Common myeloid progenitor, CD34-positive (primary cell): Measurements from ENCODE around the gene SCGB3A1.

Experiments used
- CTCF ChIA-PET: fragments of 350-600 bp; sonication (Branson Sonifier 250); formaldehyde crosslinking; loops from one replicate; lab custom pipeline; 2021; ENCODE audit warnings: antibody characterized with exemption; lab: Charles Lee
- POLR2A ChIA-PET: fragments of 350-600 bp; sonication (Branson Sonifier 250); formaldehyde crosslinking; loops from one replicate; lab custom pipeline; 2021; ENCODE audit warnings: antibody characterized with exemption; lab: Charles Lee
- DNase-seq, 3 donors: peaks; one replicate each; pipeline versions ENCODE4 v3.0.0 to v3.0.0-alpha.2; 2013
- H3K27ac ChIP-seq, 2 experiments: 1 replicate in 1 of 2; 2 replicates in 1 of 2; pipeline ENCODE4 v1.7.0; 2013; ENCODE audit warnings: inconsistent platforms in 2 of 2, low read length in 2 of 2, mild to moderate bottlenecking in 2 of 2, low read depth in 1 of 2, moderate library complexity in 1 of 2; ENCODE audit not compliant: severe bottlenecking in 2 of 2, insufficient read depth in 1 of 2, poor library complexity in 1 of 2
- H3K27me3 ChIP-seq, 5 experiments: replicated peaks in 2 of 5; 1 replicate in 3 of 5; 2 replicates in 2 of 5; pipeline versions ENCODE4 v1.6.1 to v1.7.0; 2013; ENCODE audit warnings: low read length in 4 of 5, mild to moderate bottlenecking in 2 of 5, moderate library complexity in 2 of 5, inconsistent platforms in 1 of 5; ENCODE audit not compliant: insufficient read depth in 5 of 5, control insufficient read depth in 4 of 5
- H3K36me3 ChIP-seq, 4 experiments: 1 replicate in 2 of 4; 2 replicates in 2 of 4; pipeline versions ENCODE4 v1.6.1 to v1.7.0; 2013; ENCODE audit warnings: low read length in 3 of 4, control low read depth in 1 of 4, mild to moderate bottlenecking in 1 of 4; ENCODE audit not compliant: control insufficient read depth in 4 of 4, insufficient read depth in 4 of 4
- H3K4me1 ChIP-seq, 4 experiments: 1 replicate in 3 of 4; 2 replicates in 1 of 4; pipeline versions ENCODE4 v1.6.1 to v1.7.1; 2013; ENCODE audit warnings: low read length in 3 of 4, mild to moderate bottlenecking in 3 of 4, control low read depth in 1 of 4, inconsistent platforms in 1 of 4, moderate library complexity in 1 of 4; ENCODE audit not compliant: control insufficient read depth in 4 of 4, insufficient read depth in 4 of 4; ENCODE audit errors: control extremely low read depth in 1 of 4
- H3K4me3 ChIP-seq, 7 experiments: 1 replicate in 4 of 7; 2 replicates in 3 of 7; pipeline versions ENCODE4 v1.5.1 to v1.7.0; 2013; ENCODE audit warnings: mild to moderate bottlenecking in 7 of 7, low read length in 6 of 7, moderate library complexity in 6 of 7, inconsistent platforms in 2 of 7, low read depth in 2 of 7, control low read depth in 1 of 7; ENCODE audit not compliant: insufficient read depth in 4 of 7, control insufficient read depth in 1 of 7; ENCODE audit errors: extremely low read depth in 1 of 7
- H3K9me3 ChIP-seq, 5 experiments: 1 replicate in 4 of 5; 2 replicates in 1 of 5; pipeline versions ENCODE4 v1.6.1 to v1.7.1; 2013; ENCODE audit warnings: low read length in 4 of 5, mild to moderate bottlenecking in 2 of 5, inconsistent platforms in 1 of 5, low read depth in 1 of 5, moderate library complexity in 1 of 5; ENCODE audit not compliant: control insufficient read depth in 4 of 5, insufficient read depth in 2 of 5; ENCODE audit errors: control extremely low read depth in 1 of 5
- WGBS: methylation state at CpG from one replicate; pipeline ENCODE4 v1.1.5; 2013; ENCODE audit not compliant: insufficient coverage; 5-methylcytosine and 5-hydroxymethylcytosine counted together

SCGB3A1 gene

GRCh38 chr5:180604271-180604670 lies 13.0 kb upstream of the SCGB3A1 start:
- no peaks in the 10 kb centered on the region for H3K27me3 ChIP-seq
- no peak overlapping the region for H3K4me3 ChIP-seq
- no peak overlapping the region for H3K27ac ChIP-seq
- ChIA-PET POLR2A (no interaction called here), CTCF (interaction anchor here (1.8 kb wide), 1 partner anchor 86 kb away, joined by 3 read pairs; no protein-coding TSS in a partner anchor)
- no peaks in the 10 kb centered on the region for H3K9me3 ChIP-seq
- H3K4me1 ChIP-seq: no peaks in the 10 kb centered on the region
- DNase-seq: no peak
- 96% methylated on average over 12 of the region's 13 CpGs for WGBS
- H3K36me3 ChIP-seq: no peaks in the 10 kb centered on the region

- CTCF ChIA-PET: interaction anchor here (1.1 to 1.3 kb wide), 2 partner anchors 8 to 78 kb away, joined by 3 read pairs; no protein-coding TSS in a partner anchor
- H3K27ac ChIP-seq: no peak overlapping the region
Measured at GRCh38 chr5:180603076-180603594, 11.8 kb upstream of the SCGB3A1 start.

DNA sequence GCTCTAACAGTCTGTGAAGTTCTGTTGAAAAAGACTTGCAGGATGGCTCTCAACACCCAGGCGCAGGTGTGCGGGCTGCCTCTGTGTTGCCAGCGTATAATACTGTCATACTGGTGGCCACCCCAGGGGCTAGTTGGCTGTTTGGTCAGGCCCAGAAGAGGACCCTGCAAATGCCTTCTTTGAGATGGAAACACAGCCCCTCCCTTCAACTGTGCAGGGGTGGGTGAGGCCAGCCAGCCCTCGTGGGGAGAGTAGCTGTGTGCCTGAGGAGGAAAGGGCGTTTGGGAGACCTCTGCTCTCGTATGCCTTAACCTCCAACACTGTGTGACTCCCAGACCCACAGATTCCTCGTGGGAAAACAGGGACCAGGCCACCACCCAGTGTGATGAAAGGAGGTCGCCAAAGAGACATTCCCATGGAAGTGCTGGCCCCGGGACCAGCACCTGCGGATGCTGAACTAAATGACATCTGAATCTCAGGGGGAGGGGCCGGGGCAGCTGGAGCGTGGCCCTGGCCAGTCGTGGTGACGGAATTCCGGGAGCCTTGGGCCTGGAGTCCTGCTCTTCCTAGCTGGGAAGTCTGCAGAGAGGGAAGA lies 11.3 kb upstream of the SCGB3A1 start:
- ChIA-PET POLR2A (no interaction called here), CTCF (interaction anchor here (1.1 to 1.3 kb wide), 2 partner anchors 9 to 78 kb away, joined by 3 read pairs; no protein-coding TSS in a partner anchor)
- no peak overlapping the region for H3K4me3 ChIP-seq
- no peaks in the 10 kb centered on the region for H3K4me1 ChIP-seq
- no peak overlapping the region for H3K27ac ChIP-seq
- H3K36me3 ChIP-seq: no peaks in the 10 kb centered on the region
- no peaks in the 10 kb centered on the region for H3K9me3 ChIP-seq
- no peak for DNase-seq
- no peaks in the 10 kb centered on the region for H3K27me3 ChIP-seq
- WGBS: 91% methylated on average over 15 of the region's 15 CpGs

More at GRCh38 chr5:180603076-180603594, 11.8 kb upstream of the SCGB3A1 start:
- 97% methylated on average over 16 of the region's 19 CpGs for WGBS
- Histone ChIP-seq H3K4me3 (no peak overlapping the region), H3K36me3 (no peaks in the 10 kb centered on the region), H3K27me3 (no peaks in the 10 kb centered on the region), H3K4me1 (no peaks in the 10 kb centered on the region), H3K9me3 (no peaks in the 10 kb centered on the region)
- POLR2A ChIA-PET: no interaction called here
- no peak for DNase-seq

- Histone ChIP-seq H3K4me1 (no peaks in the 10 kb centered on the region), H3K27ac (no peak overlapping the region), H3K36me3 (no peaks in the 10 kb centered on the region), H3K27me3 (no peaks in the 10 kb centered on the region), H3K4me3 (no peak overlapping the region), H3K9me3 (no peaks in the 10 kb centered on the region)
- CTCF ChIA-PET: no interaction called here
- WGBS: 98% methylated on average over 31 of the region's 36 CpGs
- DNase-seq: no peak
- POLR2A ChIA-PET: no interaction called here
Measured at GRCh38 chr5:180601591-180602480, 10.5 kb upstream of the SCGB3A1 start.

DNA sequence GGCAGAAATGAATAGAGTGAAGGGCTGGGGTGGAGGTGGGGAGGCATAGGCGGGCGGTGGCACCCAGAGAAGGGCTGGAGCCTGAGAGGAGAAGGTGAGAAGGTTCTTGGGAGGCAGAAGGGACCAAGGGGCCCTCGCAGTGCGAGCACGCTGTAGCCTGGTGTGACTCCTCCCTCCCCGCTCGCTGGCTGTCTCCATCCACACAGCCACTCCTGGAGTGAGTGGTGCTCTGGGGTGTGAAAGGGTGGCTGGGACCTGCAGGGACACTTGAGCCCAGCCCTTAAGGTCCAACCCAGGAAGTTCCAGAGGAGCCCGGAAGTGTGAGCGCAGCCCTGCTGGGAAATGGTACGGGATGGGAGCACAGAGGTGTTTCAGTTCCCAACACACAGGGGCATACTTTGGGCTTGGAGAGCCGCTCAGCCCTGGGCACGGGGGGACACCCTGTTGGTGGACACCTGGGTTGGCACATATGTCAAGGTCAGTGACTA lies 9.3 kb upstream of the SCGB3A1 start:
- POLR2A ChIA-PET: no interaction called here
- H3K27me3 ChIP-seq: no peaks in the 10 kb centered on the region
- H3K4me3 ChIP-seq: no peak overlapping the region
- H3K27ac ChIP-seq: no peak overlapping the region
- 100% methylated on average over 3 of the region's 12 CpGs for WGBS
- H3K4me1 ChIP-seq: no peaks in the 10 kb centered on the region
- DNase-seq: no peak
- CTCF ChIA-PET: interaction anchor here (1.7 kb wide), 1 partner anchor 11 kb away, joined by 4 read pairs; no protein-coding TSS in a partner anchor
- H3K9me3 ChIP-seq: no peaks in the 10 kb centered on the region
- H3K36me3 ChIP-seq: no peaks in the 10 kb centered on the region

DNA sequence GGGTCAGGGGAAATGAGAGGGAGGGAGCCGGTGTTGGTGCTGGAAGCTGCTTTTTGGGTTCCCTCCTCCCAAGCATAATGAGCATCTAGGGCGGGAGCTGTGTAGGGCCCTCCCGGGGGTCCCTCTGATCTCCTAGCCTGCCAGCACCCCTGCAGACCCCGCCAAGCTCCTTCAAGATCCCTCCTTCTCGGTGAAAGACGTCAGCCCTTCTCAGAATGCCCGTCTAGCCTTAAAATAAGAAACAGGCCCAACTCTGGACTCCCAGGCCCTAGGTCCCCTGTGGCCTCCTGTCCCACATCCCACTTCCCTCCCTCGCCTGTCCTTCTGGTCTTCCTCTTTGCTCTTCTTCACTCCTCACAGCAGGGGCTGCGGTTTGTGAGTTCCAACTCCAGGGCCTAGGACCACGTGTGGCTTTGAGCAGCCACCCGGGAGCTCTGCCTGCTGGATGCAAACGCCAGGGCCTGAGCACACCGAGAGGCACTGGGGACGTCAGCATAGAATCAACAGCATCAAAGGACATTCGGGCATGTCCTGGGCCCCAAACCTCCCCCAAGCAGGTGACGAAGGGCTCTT lies 8.8 kb upstream of the SCGB3A1 start:
- Histone ChIP-seq H3K9me3 (no peaks in the 10 kb centered on the region), H3K36me3 (no peaks in the 10 kb centered on the region), H3K4me1 (no peaks in the 10 kb centered on the region), H3K27ac (no peak overlapping the region), H3K4me3 (no peak overlapping the region), H3K27me3 (no peaks in the 10 kb centered on the region)
- CTCF ChIA-PET: interaction anchor here (1.7 kb wide), 1 partner anchor 12 kb away, joined by 4 read pairs; no protein-coding TSS in a partner anchor
- WGBS: 95% methylated on average over 12 of the region's 16 CpGs
- DNase-seq: no peak
- POLR2A ChIA-PET: no interaction called here
